Panc1 (cell line): ENCODE data around the gene TBX21.

Source experiments
- POLR2AphosphoS5 ChIP-seq: IDR thresholded peaks from 2 replicates; pipeline ENCODE4 v1.6.1; 2012; ENCODE audit warnings: mild to moderate bottlenecking, low read depth, low read length, moderate library complexity
- SIN3A ChIP-seq: IDR thresholded peaks from 2 replicates; pipeline ENCODE4 v1.6.1; 2012; ENCODE audit warnings: low read depth, mild to moderate bottlenecking, low read length, moderate library complexity, borderline replicate concordance; ENCODE audit not compliant: insufficient read depth
- TF ChIP-seq, protein P1 (sequence below): fragments of 450-650 bp; IDR thresholded peaks from 2 replicates; pipeline ENCODE4 v1.5.1; 2017; ENCODE audit warnings: mild to moderate bottlenecking
- TF ChIP-seq, protein P2 (sequence below), 2 experiments: IDR thresholded peaks; 2 replicates each; pipeline ENCODE4 v1.6.1; 2011 to 2012; ENCODE audit warnings: low read depth in 2 of 2, control low read depth in 1 of 2, low read length in 1 of 2, mild to moderate bottlenecking in 1 of 2, moderate library complexity in 1 of 2; ENCODE audit not compliant: insufficient read depth in 1 of 2

DNA sequence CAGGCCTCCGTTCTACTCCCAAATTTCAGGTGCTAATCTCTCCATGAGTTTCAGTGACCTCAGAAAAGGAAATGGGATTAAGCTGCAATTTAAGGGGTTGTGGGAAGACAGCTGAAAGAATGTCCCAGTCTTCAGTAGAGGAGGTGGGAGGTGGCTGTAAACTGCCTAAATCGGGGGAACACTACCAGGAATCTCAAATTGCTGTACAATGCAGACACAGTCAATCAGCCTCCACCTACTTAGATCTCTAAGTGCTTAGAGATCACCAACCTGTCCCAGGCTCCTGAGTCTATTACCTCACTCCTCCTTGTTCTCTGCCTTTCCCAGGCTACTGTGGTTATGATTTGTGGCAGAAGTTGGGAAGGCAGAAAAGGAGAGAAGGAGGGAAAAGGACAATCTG is 8.3 kb upstream of the TBX21 start:
- TF ChIP-seq POLR2AphosphoS5: no peak
- TF ChIP-seq, protein P1, sequence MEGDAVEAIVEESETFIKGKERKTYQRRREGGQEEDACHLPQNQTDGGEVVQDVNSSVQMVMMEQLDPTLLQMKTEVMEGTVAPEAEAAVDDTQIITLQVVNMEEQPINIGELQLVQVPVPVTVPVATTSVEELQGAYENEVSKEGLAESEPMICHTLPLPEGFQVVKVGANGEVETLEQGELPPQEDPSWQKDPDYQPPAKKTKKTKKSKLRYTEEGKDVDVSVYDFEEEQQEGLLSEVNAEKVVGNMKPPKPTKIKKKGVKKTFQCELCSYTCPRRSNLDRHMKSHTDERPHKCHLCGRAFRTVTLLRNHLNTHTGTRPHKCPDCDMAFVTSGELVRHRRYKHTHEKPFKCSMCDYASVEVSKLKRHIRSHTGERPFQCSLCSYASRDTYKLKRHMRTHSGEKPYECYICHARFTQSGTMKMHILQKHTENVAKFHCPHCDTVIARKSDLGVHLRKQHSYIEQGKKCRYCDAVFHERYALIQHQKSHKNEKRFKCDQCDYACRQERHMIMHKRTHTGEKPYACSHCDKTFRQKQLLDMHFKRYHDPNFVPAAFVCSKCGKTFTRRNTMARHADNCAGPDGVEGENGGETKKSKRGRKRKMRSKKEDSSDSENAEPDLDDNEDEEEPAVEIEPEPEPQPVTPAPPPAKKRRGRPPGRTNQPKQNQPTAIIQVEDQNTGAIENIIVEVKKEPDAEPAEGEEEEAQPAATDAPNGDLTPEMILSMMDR: no peak
- TF ChIP-seq SIN3A: no peak
- TF ChIP-seq, protein P2, sequence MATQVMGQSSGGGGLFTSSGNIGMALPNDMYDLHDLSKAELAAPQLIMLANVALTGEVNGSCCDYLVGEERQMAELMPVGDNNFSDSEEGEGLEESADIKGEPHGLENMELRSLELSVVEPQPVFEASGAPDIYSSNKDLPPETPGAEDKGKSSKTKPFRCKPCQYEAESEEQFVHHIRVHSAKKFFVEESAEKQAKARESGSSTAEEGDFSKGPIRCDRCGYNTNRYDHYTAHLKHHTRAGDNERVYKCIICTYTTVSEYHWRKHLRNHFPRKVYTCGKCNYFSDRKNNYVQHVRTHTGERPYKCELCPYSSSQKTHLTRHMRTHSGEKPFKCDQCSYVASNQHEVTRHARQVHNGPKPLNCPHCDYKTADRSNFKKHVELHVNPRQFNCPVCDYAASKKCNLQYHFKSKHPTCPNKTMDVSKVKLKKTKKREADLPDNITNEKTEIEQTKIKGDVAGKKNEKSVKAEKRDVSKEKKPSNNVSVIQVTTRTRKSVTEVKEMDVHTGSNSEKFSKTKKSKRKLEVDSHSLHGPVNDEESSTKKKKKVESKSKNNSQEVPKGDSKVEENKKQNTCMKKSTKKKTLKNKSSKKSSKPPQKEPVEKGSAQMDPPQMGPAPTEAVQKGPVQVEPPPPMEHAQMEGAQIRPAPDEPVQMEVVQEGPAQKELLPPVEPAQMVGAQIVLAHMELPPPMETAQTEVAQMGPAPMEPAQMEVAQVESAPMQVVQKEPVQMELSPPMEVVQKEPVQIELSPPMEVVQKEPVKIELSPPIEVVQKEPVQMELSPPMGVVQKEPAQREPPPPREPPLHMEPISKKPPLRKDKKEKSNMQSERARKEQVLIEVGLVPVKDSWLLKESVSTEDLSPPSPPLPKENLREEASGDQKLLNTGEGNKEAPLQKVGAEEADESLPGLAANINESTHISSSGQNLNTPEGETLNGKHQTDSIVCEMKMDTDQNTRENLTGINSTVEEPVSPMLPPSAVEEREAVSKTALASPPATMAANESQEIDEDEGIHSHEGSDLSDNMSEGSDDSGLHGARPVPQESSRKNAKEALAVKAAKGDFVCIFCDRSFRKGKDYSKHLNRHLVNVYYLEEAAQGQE (IDR thresholded peaks at IDR 0.05; ENCODE audit: insufficient read depth in 1 of 2, low read depth in 2 of 2, low read length in 1 of 2): no peak
